HEK293T (cell line): ENCODE data around the gene ADAMTSL4.
A peak's percentile ranks its signal among the peaks of the same experiment; 100 is the strongest.
"Not testable (repeated sequence)": the region's sequence is repeated elsewhere in the genome, so short reads cannot be mapped to it uniquely, and the experiment has no call there.

ENCODE experiments used
- CTCF ChIA-PET: fragments of 350-600 bp; formaldehyde crosslinking; extraction: SDS; loops from one replicate; lab custom pipeline; 2021; ENCODE audit warnings: antibody characterized with exemption, inconsistent platforms; lab: Yijun Ruan, JAX
- POLR2A ChIA-PET: fragments of 350-600 bp; formaldehyde crosslinking; extraction: SDS; loops from one replicate; lab custom pipeline; 2020; ENCODE audit warnings: antibody characterized with exemption, inconsistent platforms; lab: Yijun Ruan, JAX
- DNase-seq: peaks from one replicate; pipeline ENCODE4 v3.0.0; 2012; ENCODE audit warnings: mixed read lengths; ENCODE audit errors: extremely low spot score
- ARNT ChIP-seq: fragments of 450-650 bp; IDR thresholded peaks from 2 replicates; pipeline ENCODE4 v1.6.1; 2017; ENCODE audit warnings: mild to moderate bottlenecking
- BHLHE40 ChIP-seq: fragments of 450-650 bp; IDR thresholded peaks from 2 replicates; pipeline ENCODE4 v1.6.1; 2016; ENCODE audit warnings: mild to moderate bottlenecking, moderate library complexity, borderline replicate concordance
- CTBP1 ChIP-seq: fragments of 450-650 bp; IDR thresholded peaks from 2 replicates; pipeline ENCODE4 v1.6.1; 2016; ENCODE audit warnings: borderline replicate concordance
- ELF4 ChIP-seq: fragments of 450-650 bp; IDR thresholded peaks from 2 replicates; pipeline ENCODE4 v1.6.1; 2017; ENCODE audit warnings: antibody characterized with exemption
- FOXA1 ChIP-seq: fragments of 450-650 bp; IDR thresholded peaks from 2 replicates; pipeline ENCODE4 v1.6.1; 2016; ENCODE audit warnings: mild to moderate bottlenecking
- FOXK2 ChIP-seq: fragments of 450-650 bp; IDR thresholded peaks from 2 replicates; pipeline ENCODE4 v1.6.1; 2016; ENCODE audit warnings: mild to moderate bottlenecking
- FOXM1 ChIP-seq: fragments of 450-650 bp; IDR thresholded peaks from 2 replicates; pipeline ENCODE4 v1.6.1; 2017; ENCODE audit warnings: mild to moderate bottlenecking, borderline replicate concordance
- HDGF ChIP-seq: fragments of 450-650 bp; IDR thresholded peaks from 2 replicates; pipeline ENCODE4 v1.6.1; 2017; ENCODE audit warnings: antibody characterized with exemption, borderline replicate concordance
- L3MBTL2 ChIP-seq: fragments of 450-650 bp; conservative IDR thresholded peaks from 2 replicates; pipeline ENCODE4 v1.6.1; 2016; ENCODE audit warnings: mild to moderate bottlenecking
- LEF1 ChIP-seq: fragments of 450-650 bp; IDR thresholded peaks from 2 replicates; pipeline ENCODE4 v1.6.1; 2017; ENCODE audit warnings: mild to moderate bottlenecking, borderline replicate concordance
- NFRKB ChIP-seq: fragments of 450-650 bp; IDR thresholded peaks from 2 replicates; pipeline ENCODE4 v1.6.1; 2016; ENCODE audit warnings: mild to moderate bottlenecking, moderate library complexity
- PKNOX1 ChIP-seq: fragments of 450-650 bp; IDR thresholded peaks from 2 replicates; pipeline ENCODE4 v1.6.1; 2016
- SP1 ChIP-seq: fragments of 450-650 bp; IDR thresholded peaks from 2 replicates; pipeline ENCODE4 v1.6.1; 2017
- SUZ12 ChIP-seq: fragments of 450-650 bp; IDR thresholded peaks from 2 replicates; pipeline ENCODE4 v1.6.1; 2016; ENCODE audit warnings: mild to moderate bottlenecking
- TARDBP ChIP-seq: fragments of 450-650 bp; IDR thresholded peaks from 2 replicates; pipeline ENCODE4 v1.6.1; 2016
- ZNF384 ChIP-seq: fragments of 450-650 bp; IDR thresholded peaks from 2 replicates; pipeline ENCODE4 v1.6.1; 2016

The ADAMTSL4 gene

GRCh38 chr1:150579945-150580642, 30.9 kb downstream of the ADAMTSL4 start:
- ChIA-PET CTCF (interaction anchor here (1.3 kb wide), 1 partner anchor 19 kb away, joined by 3 read pairs; no protein-coding TSS in a partner anchor), POLR2A (interaction anchor here (0.6 to 7.7 kb wide), 41 partner anchors 9 to 692 kb away, joined by 3 to 260 read pairs (median 4); partner anchors contain the start of genes ADAMTSL4, CERS2, CTSK and ENSA)
- no peak for DNase-seq
- TF ChIP-seq SUZ12 (no peak), NFRKB (no peak), BHLHE40 (no peak), L3MBTL2 (peak; percentile 54)

GRCh38 chr1:150580966-150581365, 31.8 kb downstream of the ADAMTSL4 start:
- POLR2A ChIA-PET = interaction anchor here (0.6 to 7.7 kb wide), 4 partner anchors 9 to 40 kb away, joined by 3 to 260 read pairs (median 58); no protein-coding TSS in a partner anchor
- DNase-seq, CTCF ChIA-PET: not testable (repeated sequence)

- CTCF ChIA-PET, DNase-seq: not testable (repeated sequence)
- POLR2A ChIA-PET = interaction anchor here (0.6 to 7.7 kb wide), 3 partner anchors 10 to 40 kb away, joined by 3 to 260 read pairs (median 53); no protein-coding TSS in a partner anchor
These were observed 32.2 kb downstream of the ADAMTSL4 start for GRCh38 chr1:150581437-150581836.

GRCh38 chr1:150581962-150582361, 32.8 kb downstream of the ADAMTSL4 start:
- POLR2A ChIA-PET, CTCF ChIA-PET, DNase-seq: not testable (repeated sequence)

GRCh38 chr1:150582371-150582770, 33.2 kb downstream of the ADAMTSL4 start:
- POLR2A ChIA-PET = no interaction called here
- CTCF ChIA-PET = no interaction called here
- DNase-seq = no peak
- TF ChIP-seq FOXM1 = no peak
- TF ChIP-seq TARDBP = no peak
- TF ChIP-seq ELF4 = no peak
- no peak for TF ChIP-seq ARNT
- no peak for TF ChIP-seq SUZ12
- no peak for TF ChIP-seq HDGF
- no peak for TF ChIP-seq ZNF384
- no peak for TF ChIP-seq NFRKB
- TF ChIP-seq LEF1 = no peak
- TF ChIP-seq BHLHE40 = no peak
- no peak for TF ChIP-seq FOXK2
- no peak for TF ChIP-seq FOXA1
- TF ChIP-seq L3MBTL2 = no peak

- POLR2A ChIA-PET = interaction anchor here (0.9 kb wide), 1 partner anchor 17 kb away, joined by 5 read pairs; the partner anchor contains the start of gene MCL1
- CTCF ChIA-PET = no interaction called here
- TF ChIP-seq FOXM1 = no peak
- TF ChIP-seq FOXK2 = no peak
- TF ChIP-seq CTBP1 = no peak
- TF ChIP-seq FOXA1 = no peak
- TF ChIP-seq SUZ12 = no peak
- no peak for TF ChIP-seq ZNF384
- no peak for TF ChIP-seq ARNT
- no peak for TF ChIP-seq ELF4
- no peak for TF ChIP-seq LEF1
- TF ChIP-seq BHLHE40 = no peak
- TF ChIP-seq TARDBP = no peak
- TF ChIP-seq L3MBTL2 = no peak
- TF ChIP-seq PKNOX1 = no peak
- TF ChIP-seq HDGF = no peak
- TF ChIP-seq SP1 = no peak
- no peak for TF ChIP-seq NFRKB
- no peak for DNase-seq
These were observed 47.1 kb downstream of the ADAMTSL4 start for GRCh38 chr1:150596095-150596892.

GRCh38 chr1:150596976-150597375, 47.8 kb downstream of the ADAMTSL4 start:
- no peak for TF ChIP-seq ZNF384
- no peak for TF ChIP-seq ELF4
- TF ChIP-seq SP1 = no peak
- no peak for TF ChIP-seq SUZ12
- no peak for TF ChIP-seq FOXK2
- no peak for TF ChIP-seq PKNOX1
- TF ChIP-seq HDGF = no peak
- TF ChIP-seq FOXA1 = no peak
- TF ChIP-seq BHLHE40 = no peak
- TF ChIP-seq ARNT = no peak
- no peak for TF ChIP-seq LEF1
- TF ChIP-seq CTBP1 = no peak
- no peak for TF ChIP-seq FOXM1
- TF ChIP-seq L3MBTL2 = no peak
- TF ChIP-seq TARDBP = no peak
- TF ChIP-seq NFRKB = no peak
- ChIA-PET CTCF (no interaction called here), POLR2A (interaction anchor here (1.8 kb wide), 1 partner anchor 17 kb away, joined by 8 read pairs; the partner anchor contains the start of gene MCL1)
- no peak for DNase-seq

GRCh38 chr1:150598346-150598745, 49.1 kb downstream of the ADAMTSL4 start:
- DNase-seq, CTCF ChIA-PET: not testable (repeated sequence)
- POLR2A ChIA-PET = interaction anchor here (1.8 kb wide), 1 partner anchor 19 kb away, joined by 8 read pairs; the partner anchor contains the start of gene MCL1
